ENCODE measurements around the gene PRR5L.

PRR5L gene

GRCh38 chr11:36394926-36395325 is 98.8 kb downstream of the PRR5L start:
- TF ChIP-seq ZNF274 (IDR thresholded peaks at IDR 0.05; ENCODE audit: low read depth, low read length), result no peak
- peaks cover 35% of the 10 kb centered on the region for H3K36me3 ChIP-seq (ENCODE audit: insufficient read depth, insufficient read length, low read length)
- H3K27me3 ChIP-seq (ENCODE audit: insufficient read depth, insufficient read length), result no peaks in the 10 kb centered on the region
- H3K9ac ChIP-seq (ENCODE audit: insufficient read length, low read depth), result no peak overlapping the region
- H3K4me1 ChIP-seq (ENCODE audit: insufficient read depth, insufficient read length), result no peaks in the 10 kb centered on the region
- no peak for DNase-seq (ENCODE audit: low read depth, low spot score)
- H3K4me3 ChIP-seq (ENCODE audit: insufficient read length, low read depth), result no peak overlapping the region
- no peaks in the 10 kb centered on the region for H3K9me3 ChIP-seq (ENCODE audit: insufficient read depth, low read length)

DNA sequence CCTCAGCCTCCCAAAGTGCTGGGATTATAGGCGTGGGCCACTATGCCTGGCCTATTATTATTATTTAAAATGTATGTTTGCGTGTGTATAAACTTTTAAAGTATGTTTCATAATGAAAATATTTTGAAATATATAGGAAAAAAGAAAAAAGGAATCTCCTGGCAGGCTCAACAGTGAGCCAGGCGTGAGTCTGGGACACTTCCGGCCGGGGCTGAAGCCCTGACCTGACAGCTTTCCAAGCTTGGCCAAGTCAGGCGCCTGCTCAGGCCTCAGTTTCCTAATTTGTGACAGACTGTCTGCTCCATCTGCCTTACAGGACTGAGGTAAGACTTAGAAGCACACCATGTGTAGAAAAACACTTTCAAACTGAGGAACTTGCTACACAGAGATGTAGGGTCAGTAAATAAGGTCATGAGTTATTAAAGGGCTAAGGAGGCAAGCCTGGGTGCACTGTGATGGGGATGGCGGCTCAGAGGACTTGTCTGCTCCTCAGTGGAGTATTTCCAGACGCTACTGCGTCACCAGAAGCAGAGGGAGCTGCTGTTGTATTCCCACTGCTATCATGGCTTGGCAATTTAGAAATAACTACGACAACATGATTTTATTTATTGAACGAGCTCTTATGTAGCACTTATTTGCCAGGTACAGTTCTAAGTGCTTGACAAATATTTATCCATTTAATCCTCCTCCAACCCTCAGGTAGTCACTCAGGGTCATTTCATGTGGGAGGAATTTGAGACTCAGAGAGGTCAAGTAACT is 100.1 kb downstream of the PRR5L start:
- H3K4me3 ChIP-seq (ENCODE audit: insufficient read length, low read depth), result no peak overlapping the region
- H3K9me3 ChIP-seq (ENCODE audit: insufficient read depth, low read length), result no peaks in the 10 kb centered on the region
- no peak overlapping the region for H3K9ac ChIP-seq (ENCODE audit: insufficient read length, low read depth)
- peaks cover 40% of the 10 kb centered on the region for H3K36me3 ChIP-seq (ENCODE audit: insufficient read depth, insufficient read length, low read length)
- no peaks in the 10 kb centered on the region for H3K4me1 ChIP-seq (ENCODE audit: insufficient read depth, insufficient read length)
- TF ChIP-seq ZNF274 (IDR thresholded peaks at IDR 0.05; ENCODE audit: low read depth, low read length), result no peak
- no peak for TF ChIP-seq YY1 (IDR thresholded peaks at IDR 0.05; ENCODE audit: insufficient read depth, insufficient read length)
- TF ChIP-seq SUZ12 (IDR thresholded peaks at IDR 0.05; ENCODE audit: extremely low read depth, insufficient read depth, insufficient read length), result no peak
- H3K27me3 ChIP-seq (ENCODE audit: insufficient read depth, insufficient read length), result no peaks in the 10 kb centered on the region
- DNase-seq (ENCODE audit: low read depth, low spot score), result no peak

DNA sequence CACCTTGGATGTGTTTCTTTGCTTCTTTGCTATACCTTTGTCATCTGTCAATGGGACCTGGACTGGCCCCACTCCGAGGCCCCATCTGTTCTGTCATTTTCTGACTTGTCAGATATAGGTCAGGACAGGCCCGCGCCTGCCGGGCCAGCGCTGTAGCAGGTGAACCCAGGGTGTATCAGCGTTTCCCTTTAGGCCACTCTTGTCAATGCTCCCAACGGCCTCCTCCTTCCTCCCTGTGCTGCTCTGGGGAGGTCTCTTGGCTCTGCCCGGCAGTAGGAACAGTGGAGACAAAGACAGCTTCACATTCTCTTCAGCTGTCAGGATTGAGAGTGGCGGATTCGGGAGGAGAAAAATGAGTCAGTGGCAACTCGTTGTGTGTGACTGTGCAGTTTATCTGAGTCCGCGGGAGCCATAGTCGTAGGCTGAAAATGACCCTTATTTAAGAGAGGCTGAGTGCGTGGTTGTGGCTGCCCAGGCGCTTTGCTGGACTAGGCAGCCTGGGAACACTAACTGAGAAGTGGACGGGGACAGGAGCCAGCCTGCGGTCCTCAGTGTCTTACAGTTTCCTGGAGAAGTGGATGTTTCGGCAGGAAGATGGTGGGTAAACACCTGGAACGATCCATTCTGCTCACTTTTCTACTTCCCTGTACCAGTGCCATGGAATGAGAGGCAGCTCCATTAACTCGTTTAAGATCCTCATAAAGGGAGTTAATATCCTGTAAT is 102.3 kb downstream of the PRR5L start:
- Histone ChIP-seq H3K4me3 (ENCODE audit: insufficient read length, low read depth) (no peak overlapping the region), H3K27me3 (ENCODE audit: insufficient read depth, insufficient read length) (no peaks in the 10 kb centered on the region), H3K9ac (ENCODE audit: insufficient read length, low read depth) (no peak overlapping the region), H3K36me3 (ENCODE audit: insufficient read depth, insufficient read length, low read length) (peaks cover 54% of the 10 kb centered on the region), H3K9me3 (ENCODE audit: insufficient read depth, low read length) (no peaks in the 10 kb centered on the region), H3K4me1 (ENCODE audit: insufficient read depth, insufficient read length) (no peaks in the 10 kb centered on the region)
- TF ChIP-seq YY1 (IDR thresholded peaks at IDR 0.05; ENCODE audit: insufficient read depth, insufficient read length) (no peak), SUZ12 (IDR thresholded peaks at IDR 0.05; ENCODE audit: extremely low read depth, insufficient read depth, insufficient read length) (no peak), ZNF274 (IDR thresholded peaks at IDR 0.05; ENCODE audit: low read depth, low read length) (no peak)
- DNase-seq (ENCODE audit: low read depth, low spot score), result no peak

DNA sequence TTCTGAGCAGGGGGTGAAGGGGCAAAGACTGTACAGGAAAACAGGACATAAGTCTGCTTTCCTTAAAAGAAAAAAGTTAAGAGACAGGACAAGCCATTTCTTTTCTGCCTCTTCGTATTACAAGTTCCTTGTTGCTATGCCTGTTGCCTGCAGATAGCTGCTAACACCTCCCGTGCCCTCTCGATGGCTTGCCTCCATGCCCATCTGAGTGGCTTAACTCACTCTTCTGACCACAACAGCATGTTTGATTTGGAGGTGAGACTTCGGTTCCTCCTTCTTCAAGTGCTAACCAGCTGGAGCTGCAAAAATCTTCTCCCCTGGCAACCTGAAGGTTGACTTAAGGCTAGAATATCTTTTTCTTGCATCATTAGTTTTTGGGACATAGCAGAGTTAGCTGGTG is 103.1 kb downstream of the PRR5L start:
- no peaks in the 10 kb centered on the region for H3K4me1 ChIP-seq (ENCODE audit: insufficient read depth, insufficient read length)
- no peak overlapping the region for H3K9ac ChIP-seq (ENCODE audit: insufficient read length, low read depth)
- H3K9me3 ChIP-seq (ENCODE audit: insufficient read depth, low read length), result no peaks in the 10 kb centered on the region
- no peak for DNase-seq (ENCODE audit: low read depth, low spot score)
- no peak overlapping the region for H3K4me3 ChIP-seq (ENCODE audit: insufficient read length, low read depth)
- no peak for TF ChIP-seq ZNF274 (IDR thresholded peaks at IDR 0.05; ENCODE audit: low read depth, low read length)
- TF ChIP-seq YY1 (IDR thresholded peaks at IDR 0.05; ENCODE audit: insufficient read depth, insufficient read length), result no peak
- TF ChIP-seq SUZ12 (IDR thresholded peaks at IDR 0.05; ENCODE audit: extremely low read depth, insufficient read depth, insufficient read length), result no peak
- no peaks in the 10 kb centered on the region for H3K27me3 ChIP-seq (ENCODE audit: insufficient read depth, insufficient read length)
- H3K36me3 ChIP-seq (ENCODE audit: insufficient read depth, insufficient read length, low read length), result peaks cover 54% of the 10 kb centered on the region

GRCh38 chr11:36399745-36400144 is 103.7 kb downstream of the PRR5L start:
- Histone ChIP-seq H3K4me3 (ENCODE audit: insufficient read length, low read depth) (no peak overlapping the region), H3K27me3 (ENCODE audit: insufficient read depth, insufficient read length) (no peaks in the 10 kb centered on the region), H3K4me1 (ENCODE audit: insufficient read depth, insufficient read length) (no peaks in the 10 kb centered on the region), H3K9ac (ENCODE audit: insufficient read length, low read depth) (no peak overlapping the region), H3K36me3 (ENCODE audit: insufficient read depth, insufficient read length, low read length) (peaks cover 52% of the 10 kb centered on the region), H3K9me3 (ENCODE audit: insufficient read depth, low read length) (no peaks in the 10 kb centered on the region)
- no peak for DNase-seq (ENCODE audit: low read depth, low spot score)
- TF ChIP-seq ZNF274 (IDR thresholded peaks at IDR 0.05; ENCODE audit: low read depth, low read length) (no peak), YY1 (IDR thresholded peaks at IDR 0.05; ENCODE audit: insufficient read depth, insufficient read length) (no peak), SUZ12 (IDR thresholded peaks at IDR 0.05; ENCODE audit: extremely low read depth, insufficient read depth, insufficient read length) (no peak)

DNA sequence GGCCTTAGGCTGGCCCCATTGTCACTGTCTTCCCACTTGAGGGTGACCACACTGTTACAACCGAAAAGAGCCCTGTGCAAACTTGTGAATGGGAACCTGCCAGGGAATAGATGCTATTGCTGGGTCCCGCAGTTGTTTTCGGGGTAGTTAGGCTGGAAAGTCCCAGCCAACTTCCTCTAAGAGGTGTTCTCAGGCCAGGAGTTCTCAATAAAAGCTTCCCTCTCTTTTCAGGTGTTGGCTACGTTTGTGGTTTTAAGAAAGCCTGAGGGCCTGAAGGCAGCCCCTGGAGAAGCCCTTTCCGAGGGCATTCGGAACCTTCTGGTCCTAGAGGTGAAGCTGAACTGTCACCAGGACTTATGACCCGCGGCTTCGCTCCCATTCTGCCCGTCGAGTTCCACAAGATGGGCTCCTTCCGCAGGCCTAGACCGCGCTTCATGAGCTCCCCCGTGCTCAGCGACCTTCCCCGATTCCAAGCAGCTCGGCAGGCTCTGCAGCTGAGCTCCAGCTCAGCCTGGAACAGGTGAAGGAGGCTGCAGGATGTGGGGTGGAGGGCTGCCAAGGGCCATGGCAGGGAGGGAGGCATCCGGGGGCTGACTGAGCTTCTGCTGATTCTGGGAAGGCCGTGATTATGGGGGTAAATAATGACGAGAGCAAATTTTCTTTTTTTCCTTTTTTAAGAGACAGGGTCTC is 104.8 kb downstream of the PRR5L start:
- TF ChIP-seq YY1 (IDR thresholded peaks at IDR 0.05; ENCODE audit: insufficient read depth, insufficient read length) (no peak), SUZ12 (IDR thresholded peaks at IDR 0.05; ENCODE audit: extremely low read depth, insufficient read depth, insufficient read length) (no peak), ZNF274 (IDR thresholded peaks at IDR 0.05; ENCODE audit: low read depth, low read length) (no peak)
- H3K4me1 ChIP-seq (ENCODE audit: insufficient read depth, insufficient read length), result no peaks in the 10 kb centered on the region
- no peak overlapping the region for H3K4me3 ChIP-seq (ENCODE audit: insufficient read length, low read depth)
- H3K9ac ChIP-seq (ENCODE audit: insufficient read length, low read depth), result no peak overlapping the region
- no peak for DNase-seq (ENCODE audit: low read depth, low spot score)
- no peaks in the 10 kb centered on the region for H3K27me3 ChIP-seq (ENCODE audit: insufficient read depth, insufficient read length)
- H3K9me3 ChIP-seq (ENCODE audit: insufficient read depth, low read length), result no peaks in the 10 kb centered on the region
- peaks cover 60% of the 10 kb centered on the region for H3K36me3 ChIP-seq (ENCODE audit: insufficient read depth, insufficient read length, low read length)

- Histone ChIP-seq H3K36me3 (ENCODE audit: insufficient read depth, insufficient read length, low read length) (peaks cover 60% of the 10 kb centered on the region), H3K4me3 (ENCODE audit: insufficient read length, low read depth) (no peak overlapping the region), H3K27me3 (ENCODE audit: insufficient read depth, insufficient read length) (no peaks in the 10 kb centered on the region), H3K9me3 (ENCODE audit: insufficient read depth, low read length) (no peaks in the 10 kb centered on the region), H3K4me1 (ENCODE audit: insufficient read depth, insufficient read length) (no peaks in the 10 kb centered on the region), H3K9ac (ENCODE audit: insufficient read length, low read depth) (no peak overlapping the region)
- DNase-seq (ENCODE audit: low read depth, low spot score), result no peak
- TF ChIP-seq ZNF274 (IDR thresholded peaks at IDR 0.05; ENCODE audit: low read depth, low read length), result no peak
- TF ChIP-seq SUZ12 (IDR thresholded peaks at IDR 0.05; ENCODE audit: extremely low read depth, insufficient read depth, insufficient read length), result no peak
- TF ChIP-seq YY1 (IDR thresholded peaks at IDR 0.05; ENCODE audit: insufficient read depth, insufficient read length), result no peak
Measured at GRCh38 chr11:36402568-36403170, 106.6 kb downstream of the PRR5L start.

All from NT2/D1 (cell line).